ENCODE data around the gene CA6. TPM values are rescaled to one million over a fixed set of nuclear protein-coding genes. Genes with fewer than 3 reads are reported as not detected.

CA6 gene
- total and polyA plus RNA-seq, 12 donors: 0.20 TPM; not detected in 11

- ATAC-seq (peak; percentile 65 to 95 (median 90)), DNase-seq (peak; percentile 80 to 83)
- TF ChIP-seq CTCF (IDR thresholded peaks at IDR 0.05): no peak
- WGBS, 2 donors: 52 to 56% methylated on average over 14 of the region's 14 CpGs
- H3K9me3 ChIP-seq: no peaks in the 10 kb centered on the region
- peak overlapping the region in 9 of 10 donors; percentile 31 to 69 (median 52) for H3K27ac ChIP-seq
- H3K36me3 ChIP-seq: no peaks in the 10 kb centered on the region
- intact Hi-C loops (cut with DNase I): loop anchor here in 5 of 10 donors (2.0 to 5.0 kb wide), 4 partner anchors 64 to 129 kb away; no protein-coding TSS in a partner anchor
- no peak overlapping the region for H3K4me3 ChIP-seq
- H3K4me1 ChIP-seq: peaks cover 0 to 25% (median 8%) of the 10 kb centered on the region in 9 donors
- no peaks in the 10 kb centered on the region for H3K27me3 ChIP-seq
Measured at GRCh38 chr1:8985915-8986813, 40.5 kb downstream of the CA6 start.

DNA sequence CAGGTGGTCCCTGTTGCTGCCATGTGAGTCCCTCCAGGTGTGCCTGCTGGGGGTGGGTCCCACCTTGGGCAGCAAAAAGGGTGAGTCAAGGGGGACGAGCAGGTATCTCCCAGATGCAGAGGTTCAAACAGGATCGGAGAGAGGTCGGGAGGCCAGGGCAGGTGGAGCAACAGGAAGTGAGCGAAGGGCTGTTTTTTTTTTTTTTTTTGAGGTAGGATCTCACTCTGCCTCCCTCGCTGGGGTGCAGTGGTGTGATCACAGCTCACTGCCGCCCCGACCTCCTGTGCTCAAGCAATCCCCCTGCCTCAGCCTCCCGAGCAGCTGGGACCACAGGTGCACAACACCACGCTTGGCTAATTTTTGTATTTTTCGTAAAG, 41.1 kb downstream of the CA6 start:
- ATAC-seq (no peak), DNase-seq (no peak)
- no peaks in the 10 kb centered on the region for H3K27me3 ChIP-seq
- peak overlapping the region in 5 of 10 donors; percentile 53 to 74 (median 64) for H3K27ac ChIP-seq
- H3K36me3 ChIP-seq: no peaks in the 10 kb centered on the region
- no peak for TF ChIP-seq CTCF (IDR thresholded peaks at IDR 0.05)
- H3K4me1 ChIP-seq: peaks cover 0 to 25% (median 8%) of the 10 kb centered on the region in 9 donors
- H3K9me3 ChIP-seq: no peaks in the 10 kb centered on the region
- no peak overlapping the region for H3K4me3 ChIP-seq
- intact Hi-C loops (cut with DNase I): loop anchor here in 5 of 10 donors (1.0 to 5.0 kb wide), 5 partner anchors 65 to 130 kb away; no protein-coding TSS in a partner anchor
- WGBS, 2 donors: 90 to 94% methylated on average over 10 of the region's 10 CpGs

GRCh38 chr1:8987881-8988617, 42.4 kb downstream of the CA6 start:
- no peaks in the 10 kb centered on the region for H3K9me3 ChIP-seq
- H3K36me3 ChIP-seq: no peaks in the 10 kb centered on the region
- ATAC-seq (peak in 7 of 8 donors; percentile 61 to 79 (median 70)), DNase-seq (peak; percentile 31 to 66)
- peak; percentile 78 to 96 (median 92) for TF ChIP-seq CTCF (IDR thresholded peaks at IDR 0.05)
- peak overlapping the region in 1 of 10 donors; percentile 74 for H3K27ac ChIP-seq
- no peaks in the 10 kb centered on the region for H3K27me3 ChIP-seq
- H3K4me1 ChIP-seq: peaks cover 0 to 25% (median 8%) of the 10 kb centered on the region in 9 donors
- WGBS, 2 donors: 24 to 33% methylated on average over 9 of the region's 9 CpGs
- intact Hi-C loops (cut with DNase I): loop anchor here (1.0 to 5.0 kb wide), 5 partner anchors 66 to 131 kb away; no protein-coding TSS in a partner anchor
- no peak overlapping the region for H3K4me3 ChIP-seq

- WGBS, 2 donors: 27 to 35% methylated on average over 13 of the region's 13 CpGs
- Histone ChIP-seq H3K4me3 (no peak overlapping the region), H3K4me1 (peaks cover 0 to 25% (median 8%) of the 10 kb centered on the region in 9 donors), H3K9me3 (no peaks in the 10 kb centered on the region), H3K27me3 (no peaks in the 10 kb centered on the region), H3K36me3 (no peaks in the 10 kb centered on the region), H3K27ac (no peak overlapping the region)
- peak in 5 of 8 donors; percentile 12 to 52 (median 25) for ATAC-seq
- peak in 1 of 2 donors; percentile 39 for DNase-seq
- intact Hi-C loops (cut with DNase I): loop anchor here in 9 of 10 donors (1.0 to 5.0 kb wide), 5 partner anchors 66 to 131 kb away; no protein-coding TSS in a partner anchor
- no peak for TF ChIP-seq CTCF (IDR thresholded peaks at IDR 0.05)
Measured at GRCh38 chr1:8988618-8988967, 42.9 kb downstream of the CA6 start.
